ENCODE measurements around the gene KRTAP21-3. TPM values are rescaled to one million over a fixed set of nuclear protein-coding genes. Genes with fewer than 3 reads are reported as not detected.
"Not testable (repeated sequence)": the region's sequence is repeated elsewhere in the genome, so short reads cannot be mapped to it uniquely, and the experiment has no call there.

The KRTAP21-3 gene
- polyA plus RNA-seq (ENCODE audit: insufficient read length) = not detected

- no peak for DNase-seq
Measured at GRCh38 chr21:30718239-30718909, at the start of gene KRTAP21-3. KRTAP21-3 (minus strand) TSS chr21:30718777; CDS start chr21:30718759, 18 bp downstream.

- no peak for DNase-seq
Measured at GRCh38 chr21:30760776-30761175, 42.2 kb upstream of the KRTAP21-3 start.

GRCh38 chr21:30758306-30758705 lies 39.7 kb upstream of the KRTAP21-3 start:
- DNase-seq = peak; percentile 22

- not testable (repeated sequence) for DNase-seq
Measured at GRCh38 chr21:30755328-30755727, 36.8 kb upstream of the KRTAP21-3 start, which contains the start of gene KRTAP21-1. KRTAP21-1 (minus strand) TSS chr21:30755428; CDS start chr21:30755378, 50 bp downstream.

- DNase-seq = no peak
Measured at GRCh38 chr21:30747159-30747558, 28.6 kb upstream of the KRTAP21-3 start, which contains the start of gene KRTAP21-2. KRTAP21-2 (minus strand) TSS chr21:30747259; CDS start chr21:30747202, 57 bp downstream.

GRCh38 chr21:30740462-30740861 lies 21.9 kb upstream of the KRTAP21-3 start:
- no peak for DNase-seq

- no peak for DNase-seq
Measured at GRCh38 chr21:30733026-30733425, 14.4 kb upstream of the KRTAP21-3 start.

GRCh38 chr21:30726726-30727125 lies 8.1 kb upstream of the KRTAP21-3 start:
- no peak for DNase-seq

GRCh38 chr21:30719401-30719800 lies 824 bp upstream of the KRTAP21-3 start:
- DNase-seq = no peak

- no peak for DNase-seq
Measured at GRCh38 chr21:30717105-30717504, 1.5 kb downstream of the KRTAP21-3 start.

GRCh38 chr21:30714946-30715345 lies 3.6 kb downstream of the KRTAP21-3 start:
- DNase-seq = no peak

- DNase-seq = no peak
Measured at GRCh38 chr21:30714456-30714855, 4.1 kb downstream of the KRTAP21-3 start.

GRCh38 chr21:30713766-30714165 lies 4.8 kb downstream of the KRTAP21-3 start:
- DNase-seq = no peak

GRCh38 chr21:30710499-30710898 lies 8.1 kb downstream of the KRTAP21-3 start:
- no peak for DNase-seq

GRCh38 chr21:30707409-30707808 lies 11.2 kb downstream of the KRTAP21-3 start:
- no peak for DNase-seq

- no peak for DNase-seq
Measured at GRCh38 chr21:30695956-30696355, 22.6 kb downstream of the KRTAP21-3 start.

GRCh38 chr21:30689822-30690221 lies 28.8 kb downstream of the KRTAP21-3 start:
- DNase-seq = no peak

GRCh38 chr21:30684506-30684905 lies 34.1 kb downstream of the KRTAP21-3 start:
- no peak for DNase-seq

- DNase-seq = no peak
Measured at GRCh38 chr21:30680586-30680985, 38.0 kb downstream of the KRTAP21-3 start.

GRCh38 chr21:30676737-30677136 lies 41.8 kb downstream of the KRTAP21-3 start:
- DNase-seq = no peak

- DNase-seq = no peak
Measured at GRCh38 chr21:30674312-30674711, 44.3 kb downstream of the KRTAP21-3 start.

GRCh38 chr21:30672985-30673650 lies 45.5 kb downstream of the KRTAP21-3 start:
- DNase-seq = no peak

GRCh38 chr21:30668776-30669175 lies 49.8 kb downstream of the KRTAP21-3 start:
- no peak for DNase-seq
